ENCODE data around the gene HSD17B3. TPM values are rescaled to one million over a fixed set of nuclear protein-coding genes. Genes with fewer than 3 reads are reported as not detected.

HSD17B3 gene
- polyA plus RNA-seq, 1 donor (not counting 4 experiments of a cell fraction or from before 2014, with no cell fraction given) = 0.17 TPM

DNA sequence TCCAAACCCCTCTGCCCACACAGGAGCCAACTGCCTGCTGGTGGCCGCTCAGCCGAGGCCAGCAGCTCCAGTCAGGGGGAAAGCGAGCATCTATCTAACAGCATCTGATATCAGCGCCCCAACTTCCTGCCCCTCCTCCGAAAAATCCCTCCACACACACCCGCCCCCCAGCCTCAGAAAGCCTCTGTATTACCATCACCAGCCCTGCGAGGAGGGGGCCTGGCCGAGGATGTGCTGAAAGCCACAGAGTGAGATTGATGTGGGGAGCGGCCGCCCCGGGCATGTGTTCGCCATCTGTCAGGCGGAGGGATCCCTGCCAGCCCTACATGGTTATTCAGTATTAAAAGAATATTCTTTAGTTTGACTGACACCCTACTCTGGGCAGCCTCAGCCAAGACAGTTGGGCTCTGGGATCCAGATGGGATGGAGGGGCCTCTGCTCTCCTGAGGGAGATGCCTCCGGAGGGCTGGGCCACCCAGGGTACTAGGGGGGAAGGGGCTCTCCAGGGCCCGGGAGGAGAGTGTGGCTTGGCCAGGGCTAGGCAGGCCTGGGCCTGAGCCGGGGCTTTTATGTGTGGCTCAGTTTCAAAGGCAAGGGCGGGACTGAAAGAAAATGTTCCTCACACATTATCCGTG lies 98.0 kb downstream of the HSD17B3 start:
- Histone ChIP-seq H3K79me2 (ENCODE audit: control insufficient read depth, insufficient read depth, low read length) (no peaks in the 10 kb centered on the region), H3K27me3 (ENCODE audit: control insufficient read depth, extremely low read depth, insufficient read depth, low read length) (peaks cover 21% of the 10 kb centered on the region), H3K9me3 (ENCODE audit: control insufficient read depth, low read depth, low read length) (no peaks in the 10 kb centered on the region), H3K4me3 (ENCODE audit: control insufficient read depth in 2 of 3, extremely low read depth in 1 of 3, insufficient read depth in 2 of 3, low read depth in 1 of 3, low read length in 3 of 3) (no peak overlapping the region), H3K27ac (ENCODE audit: control insufficient read depth, insufficient read depth, low read length) (no peak overlapping the region), H3K36me3 (ENCODE audit: control insufficient read depth in 2 of 2, extremely low read depth in 1 of 2, insufficient read depth in 2 of 2, low read length in 2 of 2) (no peaks in the 10 kb centered on the region), H3K4me2 (ENCODE audit: control insufficient read depth, extremely low read depth, insufficient read depth, low read depth, low read length) (no peak overlapping the region), H2AFZ (ENCODE audit: control insufficient read depth, low read length) (no peak overlapping the region), H3K9me1 (ENCODE audit: control insufficient read depth, extremely low read depth, insufficient read depth, low read length) (no peaks in the 10 kb centered on the region), H4K20me1 (ENCODE audit: control insufficient read depth, extremely low read depth, insufficient read depth, low read length) (no peaks in the 10 kb centered on the region), H3K4me1 (ENCODE audit: control insufficient read depth, extremely low read depth, insufficient read depth, low read length) (no peaks in the 10 kb centered on the region), H3K9ac (ENCODE audit: control insufficient read depth, extremely low read depth, insufficient read depth, low read length) (no peak overlapping the region)
- DNase-seq (ENCODE audit: low read depth, low spot score) (no peak), FAIRE-seq (no peak)
- dilution Hi-C loops (cut with MboI; ENCODE audit: extremely low pct_ligation_motif_present, low sequenced_read_pairs) = no loop called here
- no peak for TF ChIP-seq EZH2 (IDR thresholded peaks at IDR 0.05; ENCODE audit: low read length)
- TF ChIP-seq, protein P1, sequence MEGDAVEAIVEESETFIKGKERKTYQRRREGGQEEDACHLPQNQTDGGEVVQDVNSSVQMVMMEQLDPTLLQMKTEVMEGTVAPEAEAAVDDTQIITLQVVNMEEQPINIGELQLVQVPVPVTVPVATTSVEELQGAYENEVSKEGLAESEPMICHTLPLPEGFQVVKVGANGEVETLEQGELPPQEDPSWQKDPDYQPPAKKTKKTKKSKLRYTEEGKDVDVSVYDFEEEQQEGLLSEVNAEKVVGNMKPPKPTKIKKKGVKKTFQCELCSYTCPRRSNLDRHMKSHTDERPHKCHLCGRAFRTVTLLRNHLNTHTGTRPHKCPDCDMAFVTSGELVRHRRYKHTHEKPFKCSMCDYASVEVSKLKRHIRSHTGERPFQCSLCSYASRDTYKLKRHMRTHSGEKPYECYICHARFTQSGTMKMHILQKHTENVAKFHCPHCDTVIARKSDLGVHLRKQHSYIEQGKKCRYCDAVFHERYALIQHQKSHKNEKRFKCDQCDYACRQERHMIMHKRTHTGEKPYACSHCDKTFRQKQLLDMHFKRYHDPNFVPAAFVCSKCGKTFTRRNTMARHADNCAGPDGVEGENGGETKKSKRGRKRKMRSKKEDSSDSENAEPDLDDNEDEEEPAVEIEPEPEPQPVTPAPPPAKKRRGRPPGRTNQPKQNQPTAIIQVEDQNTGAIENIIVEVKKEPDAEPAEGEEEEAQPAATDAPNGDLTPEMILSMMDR (optimal IDR thresholded peaks at IDR 0.05 in 1 of 3, IDR thresholded peaks at IDR 0.05 in 1 of 3, conservative IDR thresholded peaks at IDR 0.05 in 1 of 3; ENCODE audit: extremely low read depth in 1 of 3, insufficient read depth in 2 of 3, low read length in 3 of 3) = no peak

DNA sequence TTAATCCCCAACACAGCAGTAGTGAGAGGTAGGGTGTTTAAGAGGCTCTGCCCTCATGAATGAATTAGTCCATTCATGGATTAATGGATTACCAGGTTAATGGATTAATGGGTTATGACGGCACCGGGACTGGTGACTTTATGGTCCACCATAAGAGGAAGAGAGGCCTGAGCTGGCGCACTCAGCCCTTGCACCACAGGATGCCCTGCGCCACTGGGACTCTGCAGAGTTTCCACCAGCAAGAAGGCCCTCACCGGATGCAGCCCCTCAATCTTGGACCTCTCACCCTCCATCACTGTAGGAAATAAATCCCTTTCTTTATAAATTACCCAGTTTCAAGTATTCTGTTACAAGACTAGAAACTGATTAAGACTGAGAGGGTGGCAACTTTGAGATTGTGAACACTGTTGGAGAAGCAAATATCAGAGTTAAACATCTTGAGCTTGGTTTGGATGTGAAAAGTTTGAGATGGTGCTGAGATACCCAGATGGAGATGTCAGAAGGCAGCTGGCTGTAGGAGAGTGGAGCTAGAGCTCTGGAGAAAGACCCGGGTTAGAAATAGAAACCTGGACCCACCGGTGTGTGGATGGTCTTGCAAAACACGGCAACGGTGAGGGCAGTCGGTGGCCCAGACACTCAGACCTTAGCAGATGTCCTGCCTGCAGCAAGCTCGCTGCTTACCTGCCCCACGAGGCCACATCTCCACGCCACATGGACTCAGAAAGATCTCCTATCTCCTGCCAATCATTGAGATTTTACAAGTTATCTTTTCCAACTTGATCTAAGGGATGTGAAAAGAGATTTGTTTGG lies 98.8 kb downstream of the HSD17B3 start:
- H3K4me2 ChIP-seq (ENCODE audit: control insufficient read depth, extremely low read depth, insufficient read depth, low read depth, low read length) = no peak overlapping the region
- no peak for FAIRE-seq
- H2AFZ ChIP-seq (ENCODE audit: control insufficient read depth, low read length) = no peak overlapping the region
- no peaks in the 10 kb centered on the region for H3K79me2 ChIP-seq (ENCODE audit: control insufficient read depth, insufficient read depth, low read length)
- no peaks in the 10 kb centered on the region for H3K4me1 ChIP-seq (ENCODE audit: control insufficient read depth, extremely low read depth, insufficient read depth, low read length)
- H3K4me3 ChIP-seq (ENCODE audit: control insufficient read depth in 2 of 3, extremely low read depth in 1 of 3, insufficient read depth in 2 of 3, low read depth in 1 of 3, low read length in 3 of 3) = no peak overlapping the region
- no peaks in the 10 kb centered on the region for H4K20me1 ChIP-seq (ENCODE audit: control insufficient read depth, extremely low read depth, insufficient read depth, low read length)
- dilution Hi-C loops (cut with MboI; ENCODE audit: extremely low pct_ligation_motif_present, low sequenced_read_pairs) = no loop called here
- no peak overlapping the region for H3K27ac ChIP-seq (ENCODE audit: control insufficient read depth, insufficient read depth, low read length)
- no peak overlapping the region for H3K9ac ChIP-seq (ENCODE audit: control insufficient read depth, extremely low read depth, insufficient read depth, low read length)
- TF ChIP-seq, protein P1 (optimal IDR thresholded peaks at IDR 0.05 in 1 of 3, IDR thresholded peaks at IDR 0.05 in 1 of 3, conservative IDR thresholded peaks at IDR 0.05 in 1 of 3; ENCODE audit: extremely low read depth in 1 of 3, insufficient read depth in 2 of 3, low read length in 3 of 3) = no peak
- no peaks in the 10 kb centered on the region for H3K9me3 ChIP-seq (ENCODE audit: control insufficient read depth, low read depth, low read length)
- peaks cover 24% of the 10 kb centered on the region for H3K27me3 ChIP-seq (ENCODE audit: control insufficient read depth, extremely low read depth, insufficient read depth, low read length)
- DNase-seq (ENCODE audit: low read depth, low spot score) = no peak
- H3K36me3 ChIP-seq (ENCODE audit: control insufficient read depth in 2 of 2, extremely low read depth in 1 of 2, insufficient read depth in 2 of 2, low read length in 2 of 2) = no peaks in the 10 kb centered on the region
- no peaks in the 10 kb centered on the region for H3K9me1 ChIP-seq (ENCODE audit: control insufficient read depth, extremely low read depth, insufficient read depth, low read length)
